ENCODE data around the gene KAT2A. TPM values are rescaled to one million over a fixed set of nuclear protein-coding genes. Genes with fewer than 3 reads are reported as not detected.
"Not testable (repeated sequence)": the region's sequence is repeated elsewhere in the genome, so short reads cannot be mapped to it uniquely, and the experiment has no call there.

KAT2A gene
- total and polyA plus RNA-seq, 9 donors: 27.1 to 77.5 (median 57.9) TPM

DNA sequence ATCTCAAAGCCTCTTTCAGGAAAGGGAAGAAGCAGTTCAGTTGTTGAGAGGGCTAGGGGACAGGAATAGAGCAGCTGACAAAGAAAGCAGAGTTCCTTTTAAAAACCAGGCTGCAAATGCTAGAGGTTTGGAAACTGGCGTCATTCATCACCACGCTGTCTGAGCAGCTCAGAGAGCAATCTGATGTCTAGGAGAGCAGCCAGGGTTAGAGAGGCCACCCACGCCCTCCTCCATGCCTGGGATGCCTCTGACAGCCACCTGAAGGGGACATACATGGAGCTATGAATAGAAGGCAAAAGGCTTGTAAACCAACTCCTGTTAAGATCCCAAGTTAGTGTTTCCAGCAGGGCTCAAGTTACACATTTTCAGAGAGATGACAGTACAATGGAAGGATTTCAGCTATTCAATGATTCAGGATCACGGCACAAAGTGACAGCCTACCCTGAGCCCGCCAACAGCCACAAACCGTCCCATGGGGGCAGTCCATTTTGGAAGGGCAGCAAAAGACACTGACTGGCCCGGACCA, 21.3 kb upstream of the KAT2A start:
- no peak for TF ChIP-seq POLR2A (IDR thresholded peaks at IDR 0.05)
- no peak overlapping the region for H3K27ac ChIP-seq
- no peaks in the 10 kb centered on the region for H3K36me3 ChIP-seq
- no peaks in the 10 kb centered on the region for H3K9me3 ChIP-seq
- 78 to 90% (median 82%) methylated on average over 7 of the region's 7 CpGs for WGBS, 3 donors
- no peaks in the 10 kb centered on the region for H3K27me3 ChIP-seq
- intact Hi-C loops (cut with DNase I): no loop called here
- no peak for DNase-seq
- peaks cover 3% of the 10 kb centered on the region for H3K4me1 ChIP-seq (ENCODE audit: insufficient read depth)
- H3K4me3 ChIP-seq: no peak overlapping the region

DNA sequence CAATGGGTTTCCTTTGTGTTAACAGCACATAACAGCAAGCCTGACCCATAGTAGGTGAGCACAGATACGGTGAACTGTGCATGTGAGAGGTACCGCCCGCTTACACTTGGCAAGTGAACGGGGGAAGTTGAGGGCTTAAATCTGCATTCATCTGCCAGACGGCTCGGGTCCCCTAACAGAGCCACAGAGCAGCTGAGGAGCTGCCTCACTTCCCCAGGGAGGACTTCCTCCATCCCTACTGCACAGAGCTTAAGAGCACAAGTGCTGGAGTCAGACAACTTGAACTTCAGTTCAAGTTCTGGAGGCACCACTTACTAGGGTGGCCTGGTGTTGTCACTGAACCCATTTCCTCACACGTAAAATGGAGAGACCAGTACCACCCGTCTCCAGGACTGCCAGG, 20.2 kb upstream of the KAT2A start:
- no peaks in the 10 kb centered on the region for H3K27me3 ChIP-seq
- no peak for DNase-seq
- H3K27ac ChIP-seq: no peak overlapping the region
- no peak overlapping the region for H3K4me3 ChIP-seq
- TF ChIP-seq, protein P1, sequence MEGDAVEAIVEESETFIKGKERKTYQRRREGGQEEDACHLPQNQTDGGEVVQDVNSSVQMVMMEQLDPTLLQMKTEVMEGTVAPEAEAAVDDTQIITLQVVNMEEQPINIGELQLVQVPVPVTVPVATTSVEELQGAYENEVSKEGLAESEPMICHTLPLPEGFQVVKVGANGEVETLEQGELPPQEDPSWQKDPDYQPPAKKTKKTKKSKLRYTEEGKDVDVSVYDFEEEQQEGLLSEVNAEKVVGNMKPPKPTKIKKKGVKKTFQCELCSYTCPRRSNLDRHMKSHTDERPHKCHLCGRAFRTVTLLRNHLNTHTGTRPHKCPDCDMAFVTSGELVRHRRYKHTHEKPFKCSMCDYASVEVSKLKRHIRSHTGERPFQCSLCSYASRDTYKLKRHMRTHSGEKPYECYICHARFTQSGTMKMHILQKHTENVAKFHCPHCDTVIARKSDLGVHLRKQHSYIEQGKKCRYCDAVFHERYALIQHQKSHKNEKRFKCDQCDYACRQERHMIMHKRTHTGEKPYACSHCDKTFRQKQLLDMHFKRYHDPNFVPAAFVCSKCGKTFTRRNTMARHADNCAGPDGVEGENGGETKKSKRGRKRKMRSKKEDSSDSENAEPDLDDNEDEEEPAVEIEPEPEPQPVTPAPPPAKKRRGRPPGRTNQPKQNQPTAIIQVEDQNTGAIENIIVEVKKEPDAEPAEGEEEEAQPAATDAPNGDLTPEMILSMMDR (IDR thresholded peaks at IDR 0.05): no peak
- no peak for TF ChIP-seq POLR2A (IDR thresholded peaks at IDR 0.05)
- TF ChIP-seq EP300 (IDR thresholded peaks at IDR 0.05): no peak
- WGBS, 3 donors: 73 to 90% (median 87%) methylated on average over 8 of the region's 8 CpGs
- intact Hi-C loops (cut with DNase I): no loop called here
- H3K4me1 ChIP-seq (ENCODE audit: insufficient read depth): peaks cover 6% of the 10 kb centered on the region
- no peaks in the 10 kb centered on the region for H3K9me3 ChIP-seq
- no peaks in the 10 kb centered on the region for H3K36me3 ChIP-seq

DNA sequence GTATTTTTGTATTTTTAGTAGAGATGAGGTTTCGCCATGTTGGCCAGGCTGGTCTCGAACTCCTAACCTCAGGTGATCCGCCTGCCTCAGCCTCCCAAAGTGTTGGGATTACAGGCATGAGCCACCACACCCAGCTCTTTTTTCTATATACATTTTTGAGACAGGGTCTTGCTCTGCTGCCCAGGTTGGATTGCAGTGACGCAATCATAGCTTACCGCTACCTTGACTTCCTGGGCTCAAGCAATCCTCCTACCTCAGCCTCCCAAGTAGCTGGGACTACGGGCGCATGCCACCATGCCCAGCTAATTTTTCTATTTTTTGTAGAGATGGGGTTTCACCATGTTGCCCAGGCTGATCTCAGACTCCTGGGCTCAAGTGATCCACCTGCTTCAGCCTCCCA, 19.5 kb upstream of the KAT2A start:
- not testable (repeated sequence) for H3K27ac ChIP-seq

DNA sequence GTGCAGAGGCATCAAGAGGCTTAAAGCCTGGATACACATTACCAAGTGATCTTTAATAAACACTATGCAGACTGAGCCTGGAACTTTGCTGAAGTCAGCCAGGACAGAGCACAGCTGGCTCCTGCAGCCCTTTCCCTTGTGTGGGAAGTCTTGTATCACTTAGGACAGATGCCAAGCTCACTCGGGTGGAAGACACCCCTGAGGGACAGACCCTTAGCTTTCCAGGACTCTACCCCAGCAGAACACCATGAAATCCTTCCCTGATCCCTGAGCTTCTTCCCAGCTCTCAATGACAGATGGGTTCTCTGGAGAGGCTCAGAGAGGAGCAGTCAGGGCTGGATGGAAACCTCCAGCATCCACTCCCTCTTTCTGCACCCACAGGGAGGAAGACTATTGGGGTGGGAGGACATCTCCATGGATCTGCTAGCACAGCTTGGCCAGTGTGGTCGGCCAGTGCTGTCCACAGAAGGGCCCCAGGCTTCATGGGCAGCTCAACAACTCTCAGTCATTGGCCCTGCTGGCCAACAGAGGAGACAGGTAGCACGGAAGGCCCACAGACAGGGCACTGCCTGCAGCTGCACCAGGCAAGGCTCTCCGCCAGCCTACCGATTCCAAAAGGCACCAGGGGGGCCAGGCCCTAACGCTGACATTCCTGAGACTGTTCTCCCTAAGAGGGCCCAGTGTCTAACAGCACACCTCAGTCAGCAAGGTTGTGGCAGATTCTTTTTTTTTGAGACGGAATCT, 17.8 kb upstream of the KAT2A start:
- H3K4me1 ChIP-seq (ENCODE audit: insufficient read depth): peaks cover 11% of the 10 kb centered on the region
- 45 to 55% (median 52%) methylated on average over 7 of the region's 7 CpGs for WGBS, 3 donors
- no peaks in the 10 kb centered on the region for H3K27me3 ChIP-seq
- no peak overlapping the region for H3K4me3 ChIP-seq
- no peaks in the 10 kb centered on the region for H3K36me3 ChIP-seq
- H3K9me3 ChIP-seq: no peaks in the 10 kb centered on the region
- intact Hi-C loops (cut with DNase I): no loop called here
- H3K27ac ChIP-seq: peak overlapping the region in 1 of 2 donors; percentile 35
- TF ChIP-seq POLR2A (IDR thresholded peaks at IDR 0.05): no peak
- TF ChIP-seq EP300 (IDR thresholded peaks at IDR 0.05): no peak
- TF ChIP-seq, protein P1 (IDR thresholded peaks at IDR 0.05): no peak
- peak in 1 of 5 donors; percentile 39 for DNase-seq

More for the DNA sequence above, 19.5 kb upstream of the KAT2A start:
- H3K36me3 ChIP-seq; DNase-seq; intact Hi-C loops (cut with DNase I); H3K9me3 ChIP-seq; H3K4me3 ChIP-seq; H3K27me3 ChIP-seq: not testable (repeated sequence)
- H3K4me1 ChIP-seq (ENCODE audit: insufficient read depth): peaks cover 11% of the 10 kb centered on the region
- WGBS, 3 donors: 97 to 99% (median 97%) methylated on average over 7 of the region's 7 CpGs

DNA sequence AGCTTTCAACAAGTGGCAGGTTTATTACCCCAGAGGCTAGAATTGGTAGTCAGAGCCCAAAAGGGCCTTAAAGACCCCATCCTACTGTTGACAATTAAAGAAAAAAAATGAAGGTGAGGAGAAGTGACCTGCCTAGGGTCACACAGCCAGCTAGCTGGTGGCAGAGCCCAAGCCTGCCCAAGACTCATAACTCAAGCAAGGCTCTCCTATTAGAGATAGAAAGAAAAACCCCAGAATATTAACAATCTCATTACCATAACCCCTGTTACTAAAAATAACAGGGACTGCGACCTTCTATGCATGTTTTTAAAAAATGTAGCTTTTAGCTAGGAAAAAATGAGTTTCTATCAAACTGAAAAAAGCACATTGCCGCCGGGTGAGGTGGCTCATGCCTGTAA, 15.5 kb upstream of the KAT2A start:
- TF ChIP-seq EP300 (IDR thresholded peaks at IDR 0.05) (no peak), POLR2A (IDR thresholded peaks at IDR 0.05) (no peak)
- TF ChIP-seq, protein P1 (IDR thresholded peaks at IDR 0.05): no peak
- no peak for DNase-seq
- Histone ChIP-seq H3K4me1 (ENCODE audit: insufficient read depth) (peaks cover 10% of the 10 kb centered on the region), H3K36me3 (no peaks in the 10 kb centered on the region), H3K27ac (peak overlapping the region; percentile 25 to 51), H3K4me3 (no peak overlapping the region), H3K9me3 (no peaks in the 10 kb centered on the region), H3K27me3 (no peaks in the 10 kb centered on the region)
- intact Hi-C loops (cut with DNase I): no loop called here
- 25 to 48% (median 37%) methylated on average over 3 of the region's 3 CpGs for WGBS, 3 donors
